Effector CD8-positive, alpha-beta T cell (primary cell): ENCODE measurements around the gene SPECC1.
"Not testable (repeated sequence)": the region's sequence is repeated elsewhere in the genome, so short reads cannot be mapped to it uniquely, and the experiment has no call there.

Source experiments
- DNase-seq: peaks from one replicate; lab custom pipeline; 2025; lab: John Stamatoyannopoulos, UW

The SPECC1 gene

GRCh38 chr17:20071824-20072691 lies 62.9 kb downstream of the SPECC1 start:
- no peak for DNase-seq

DNA sequence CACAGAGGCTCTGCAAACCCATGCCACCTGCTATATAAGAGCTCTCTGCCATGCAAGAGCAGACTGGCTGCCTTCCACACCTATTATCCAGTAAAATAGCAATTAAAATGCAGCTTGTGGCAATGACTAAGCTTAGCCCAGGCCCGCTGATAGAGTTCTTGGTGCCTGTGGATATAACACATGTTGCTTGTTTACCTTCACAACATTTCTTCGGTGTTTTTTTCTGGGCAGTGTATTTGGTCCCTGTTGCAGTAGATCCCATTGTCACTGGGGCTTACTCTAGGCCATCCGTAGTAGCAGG lies 63.5 kb downstream of the SPECC1 start:
- no peak for DNase-seq

DNA sequence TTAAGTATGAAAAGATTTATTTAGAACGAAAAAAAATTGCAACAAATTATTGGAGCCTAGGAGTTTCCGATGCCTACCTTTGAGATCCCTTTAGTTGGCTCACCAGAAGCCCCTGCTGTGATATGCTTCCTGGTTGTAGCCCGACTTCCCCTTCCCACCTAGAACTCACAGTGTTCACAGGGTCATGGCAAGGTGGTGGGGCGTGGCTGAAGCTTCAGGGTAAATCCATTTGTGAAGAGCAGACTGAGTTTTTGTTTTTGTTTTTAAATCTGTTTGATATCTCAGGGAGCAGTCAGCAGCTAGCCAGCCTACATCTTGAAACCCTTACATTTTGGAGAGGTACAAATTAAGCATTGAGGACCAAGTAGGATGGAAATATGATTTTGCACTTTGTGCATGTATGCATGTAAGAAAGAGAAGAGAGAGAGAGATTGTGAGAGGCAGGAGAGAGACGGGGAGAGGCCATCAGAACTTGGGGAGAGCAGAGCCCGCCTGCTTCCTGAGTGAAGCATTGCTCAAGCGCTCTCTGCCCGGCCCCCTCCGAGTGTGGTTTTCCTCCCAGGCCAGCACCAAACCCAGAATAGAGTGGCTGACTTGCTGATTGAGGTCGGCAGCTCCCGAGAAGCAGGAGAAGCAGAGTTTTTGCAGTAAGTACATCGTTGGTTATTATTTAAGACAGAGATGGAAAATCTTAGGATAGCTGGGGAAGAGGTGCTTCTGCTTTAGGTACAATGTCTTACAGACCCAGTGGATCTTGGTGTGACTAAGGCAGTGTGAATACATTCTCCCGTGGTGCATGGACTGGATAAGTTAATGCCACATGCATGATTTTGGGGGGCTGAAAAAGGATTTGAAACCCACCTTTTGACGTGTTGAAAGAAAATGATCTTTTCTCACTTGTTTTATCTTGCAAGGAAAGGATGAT lies 64.2 kb downstream of the SPECC1 start:
- no peak for DNase-seq

DNA sequence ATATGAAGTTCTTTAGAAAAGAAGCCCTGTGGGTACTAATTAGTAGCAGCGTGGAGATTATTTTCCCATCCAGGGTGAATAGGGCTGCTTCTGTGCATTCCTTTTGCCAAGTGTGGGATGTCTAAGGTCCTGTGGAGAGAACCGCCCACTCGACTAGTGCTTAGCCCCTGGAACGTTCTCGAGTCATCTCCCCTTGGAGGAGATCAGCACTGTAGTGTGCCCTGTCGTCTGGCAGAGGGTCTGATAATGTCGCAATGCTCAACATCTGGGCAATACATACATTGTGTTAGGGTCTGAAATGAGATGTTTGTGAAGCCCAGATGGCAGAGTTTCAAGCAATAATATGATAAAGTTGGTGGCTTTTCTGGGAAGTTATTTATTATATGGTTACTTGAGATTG lies 64.8 kb downstream of the SPECC1 start:
- DNase-seq = no peak

- no peak for DNase-seq
Observed at GRCh38 chr17:20074489-20074888, 65.3 kb downstream of the SPECC1 start.

DNA sequence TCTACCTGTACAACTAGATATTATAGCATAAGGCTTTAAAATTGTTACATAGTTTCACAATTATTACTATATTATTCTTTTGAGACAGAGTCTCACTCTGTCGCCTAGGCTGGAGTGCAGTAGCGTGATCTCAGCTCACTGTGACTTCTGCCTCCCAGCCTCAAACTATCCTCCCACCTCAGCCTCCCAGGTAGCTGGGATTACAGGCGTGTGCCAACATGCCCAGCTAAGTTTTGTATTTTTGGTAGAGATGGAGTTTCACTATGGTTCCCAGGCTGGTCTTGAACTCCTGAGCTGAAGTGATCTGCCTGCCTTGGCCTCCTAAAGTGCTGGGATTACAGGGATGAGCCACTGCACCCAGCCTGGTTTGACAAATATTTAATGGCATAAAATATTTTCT lies 67.0 kb downstream of the SPECC1 start:
- DNase-seq = not testable (repeated sequence)

DNA sequence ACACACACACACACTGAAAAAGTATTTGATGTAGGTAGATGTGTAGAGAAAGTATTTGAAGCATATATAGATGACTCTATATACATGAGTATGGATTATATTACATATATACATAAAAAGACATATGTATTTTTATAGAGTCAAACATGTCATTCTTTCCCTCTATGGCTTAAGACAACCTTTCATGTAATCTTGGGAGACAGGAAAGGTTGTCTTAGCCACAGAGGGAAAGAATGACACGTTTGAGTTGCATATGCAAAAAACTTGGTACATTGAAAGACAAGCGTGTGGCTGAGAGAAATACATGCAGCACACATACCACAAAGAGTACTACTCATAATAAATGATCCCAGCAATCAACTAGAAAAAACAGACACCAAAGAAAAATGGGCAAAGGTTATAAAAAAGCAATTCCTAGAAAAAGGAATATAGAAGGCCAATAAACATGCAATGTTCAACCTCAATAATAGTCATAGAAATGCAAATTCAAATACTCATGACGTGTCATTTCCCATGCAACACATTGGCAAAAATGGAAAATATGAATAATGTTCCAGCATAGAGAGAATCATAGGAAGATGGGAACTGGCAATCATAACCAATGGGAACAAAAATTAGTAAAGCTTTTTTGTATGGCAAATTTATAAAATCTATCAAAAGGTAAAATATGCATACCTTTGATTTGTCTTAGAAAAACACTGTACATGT lies 69.0 kb downstream of the SPECC1 start:
- no peak for DNase-seq

GRCh38 chr17:20080513-20080912 lies 71.4 kb downstream of the SPECC1 start:
- DNase-seq = no peak

GRCh38 chr17:20083156-20083859 lies 74.1 kb downstream of the SPECC1 start:
- DNase-seq = no peak

GRCh38 chr17:20084621-20085282 lies 75.6 kb downstream of the SPECC1 start:
- no peak for DNase-seq

DNA sequence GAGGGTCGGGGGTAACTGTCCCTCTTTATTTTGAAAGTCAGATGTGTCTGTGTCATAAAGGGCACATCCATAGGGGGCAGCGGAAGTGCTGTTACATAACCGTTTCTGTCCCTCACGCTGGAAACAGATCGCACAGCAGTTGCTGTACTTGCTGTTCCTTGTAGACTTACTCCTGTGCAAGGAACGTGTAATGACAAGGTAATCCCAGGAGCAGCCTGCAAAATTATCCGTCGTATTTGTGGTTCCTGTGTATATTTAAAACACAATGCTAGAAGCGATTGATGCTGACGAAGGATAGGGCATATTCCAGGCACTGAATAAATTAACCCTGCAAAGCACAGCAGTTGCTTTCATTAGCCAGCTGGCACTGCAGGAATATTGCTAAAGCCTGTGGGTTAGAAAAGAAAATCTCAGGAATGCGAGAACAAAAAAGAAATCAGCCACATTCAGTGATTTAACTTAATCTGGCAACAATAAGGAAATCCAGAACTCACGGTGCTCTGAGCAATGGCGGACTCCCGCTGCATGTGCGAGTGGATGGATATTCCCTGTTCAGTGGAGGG lies 76.2 kb downstream of the SPECC1 start:
- no peak for DNase-seq

DNA sequence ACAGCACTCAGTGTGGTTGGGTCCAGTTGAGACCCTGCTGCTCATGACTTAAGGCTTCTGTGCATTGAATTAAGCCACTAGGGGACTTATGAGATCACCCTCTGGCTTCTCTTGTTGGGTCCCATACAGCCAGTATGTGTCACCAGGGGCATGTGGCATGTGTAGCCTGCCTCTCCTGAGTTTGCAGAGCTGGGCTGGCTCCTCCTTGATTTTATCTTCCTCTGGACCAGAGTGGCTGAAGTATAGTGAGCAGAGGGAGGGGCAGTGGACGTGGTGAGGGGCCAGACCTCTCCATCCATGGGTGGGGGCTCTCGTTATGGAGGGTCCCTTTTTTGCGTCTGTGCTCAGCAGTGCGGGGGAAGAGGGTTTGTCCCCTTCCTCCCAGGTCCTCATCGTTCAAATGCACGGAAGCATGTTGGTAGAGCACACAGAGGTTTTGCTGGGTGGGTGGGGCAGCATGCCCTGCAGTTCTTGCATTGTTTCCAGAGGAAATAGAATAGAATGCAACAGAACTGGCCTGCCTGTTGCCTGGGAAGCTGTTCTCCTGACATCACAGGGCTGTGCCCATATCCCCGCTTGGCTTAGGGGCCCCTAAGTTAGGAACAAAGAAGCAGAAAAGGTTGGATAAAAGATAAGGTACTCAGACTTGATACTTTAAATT lies 77.4 kb downstream of the SPECC1 start:
- no peak for DNase-seq

GRCh38 chr17:20087538-20088250 lies 78.5 kb downstream of the SPECC1 start:
- no peak for DNase-seq

- no peak for DNase-seq
Observed at GRCh38 chr17:20089756-20090547, 80.8 kb downstream of the SPECC1 start.

- no peak for DNase-seq
Observed at GRCh38 chr17:20091174-20092029, 82.2 kb downstream of the SPECC1 start.

DNA sequence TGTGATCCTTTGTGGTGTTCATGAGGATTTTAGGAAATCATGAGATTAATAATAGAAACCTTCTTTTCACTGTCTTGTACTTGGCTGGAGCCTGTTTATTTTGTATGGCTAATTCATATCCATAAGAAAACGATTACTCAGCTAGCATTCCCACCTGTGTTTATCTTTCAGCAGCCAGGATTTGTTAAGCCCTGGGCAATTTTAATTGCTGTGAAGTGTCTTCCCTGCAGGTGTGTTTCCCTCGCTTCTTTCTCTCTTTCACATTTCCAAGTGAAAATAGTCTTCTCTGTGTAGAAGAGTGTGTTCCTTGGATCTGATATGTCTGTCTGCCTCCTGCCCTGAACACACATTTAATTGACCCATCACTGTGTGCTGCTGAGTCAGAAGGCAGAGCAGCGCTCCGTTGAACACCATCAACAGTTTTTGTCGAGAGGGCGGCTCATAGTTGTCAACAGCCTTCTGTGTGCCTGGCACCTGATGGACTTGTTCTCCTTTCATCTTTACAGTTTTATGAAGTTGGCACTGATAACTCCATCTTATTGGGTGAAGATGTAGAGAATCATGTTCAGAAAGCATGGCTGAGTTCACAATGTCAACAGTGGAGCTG lies 83.2 kb downstream of the SPECC1 start:
- no peak for DNase-seq

DNA sequence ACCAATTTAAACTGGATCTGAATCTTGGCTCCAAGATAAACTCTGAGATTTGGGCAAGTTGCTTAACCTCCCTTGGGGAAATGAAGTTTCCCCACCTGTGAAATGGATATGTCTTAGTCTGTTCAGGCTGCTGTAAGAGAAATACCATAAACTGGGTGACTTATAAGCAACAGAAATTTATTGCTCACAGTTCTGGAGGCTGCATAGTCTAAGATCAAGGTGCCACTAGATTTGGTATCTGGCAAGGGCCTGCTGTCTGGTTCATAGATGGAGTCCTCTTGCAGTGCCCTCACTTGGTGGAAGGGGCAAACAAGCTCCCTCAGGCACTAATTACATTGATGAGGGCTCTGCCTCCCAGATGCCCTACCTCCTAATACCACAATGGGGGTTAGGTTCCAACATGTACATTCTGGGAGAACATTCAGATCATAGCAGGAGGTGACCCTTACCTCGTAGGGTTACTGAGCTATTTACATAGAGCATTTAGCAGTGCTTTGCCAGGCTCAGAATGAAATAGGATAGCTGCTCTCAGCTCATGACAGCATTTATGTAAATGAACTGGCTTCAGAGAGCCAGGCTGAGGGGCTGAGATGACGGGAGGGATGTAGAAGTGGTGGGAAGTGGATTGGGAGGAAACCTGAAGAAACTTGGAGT lies 83.9 kb downstream of the SPECC1 start:
- DNase-seq = no peak
